Measurements from ENCODE around the gene COMT.

Gene COMT

GRCh38 chr22:19929586-19930550 is 11.7 kb upstream of the COMT start:
- peak; percentile 67 for DNase-seq

GRCh38 chr22:19930551-19931486 is 10.8 kb upstream of the COMT start:
- no peak for DNase-seq

GRCh38 chr22:19931514-19931913 is 10.1 kb upstream of the COMT start:
- DNase-seq, result no peak

GRCh38 chr22:19932367-19933206 is 9.0 kb upstream of the COMT start:
- peak; percentile 95 for DNase-seq

GRCh38 chr22:19933341-19934241 is 8.0 kb upstream of the COMT start:
- peak; percentile 94 for DNase-seq

- DNase-seq, result peak; percentile 77
Observed at GRCh38 chr22:19935123-19935718, 6.4 kb upstream of the COMT start.

- no peak for DNase-seq
Observed at GRCh38 chr22:19936513-19936912, 5.1 kb upstream of the COMT start.

GRCh38 chr22:19937616-19938473 is 3.7 kb upstream of the COMT start:
- no peak for DNase-seq

GRCh38 chr22:19940536-19941364 is 822 bp upstream of the COMT start:
- no peak for DNase-seq

GRCh38 chr22:19942157-19943081 is 847 bp downstream of the COMT start:
- peak; percentile 63 for DNase-seq

GRCh38 chr22:19943082-19944026 is 1.8 kb downstream of the COMT start:
- peak; percentile 80 for DNase-seq

- DNase-seq, result no peak
Observed at GRCh38 chr22:19948057-19948760, 6.6 kb downstream of the COMT start.

GRCh38 chr22:19951346-19951745 is 9.8 kb downstream of the COMT start:
- DNase-seq, result no peak

GRCh38 chr22:19955241-19956128 is 13.9 kb downstream of the COMT start:
- DNase-seq, result peak; percentile 15

- no peak for DNase-seq
Observed at GRCh38 chr22:19957445-19957844, 15.9 kb downstream of the COMT start.
